Astrocyte (in vitro differentiated cells and primary cell): ENCODE measurements around the gene PDLIM1. TPM values are rescaled to one million over a fixed set of nuclear protein-coding genes. Genes with fewer than 3 reads are reported as not detected.

Experiments used
- DNase-seq: peaks from one replicate; pipeline ENCODE4 v3.0.0-alpha.2; 2010; ENCODE audit warnings: low read depth
- FAIRE-seq: peaks from 2 replicates; lab custom pipeline; 2011; peaks lifted over from hg19 to GRCh38; lab: Jason Lieb, UNC
- H2AFZ ChIP-seq: 2 replicates; pipeline ENCODE4 v1.6.0; 2012; ENCODE audit warnings: low read depth, low read length, inconsistent platforms
- H3K27ac ChIP-seq: 2 replicates; pipeline ENCODE4 v1.5.1; 2011; ENCODE audit warnings: low read depth, low read length, inconsistent platforms
- H3K27me3 ChIP-seq: 2 replicates; pipeline ENCODE4 v1.6.0; 2011; ENCODE audit warnings: low read length, inconsistent platforms; ENCODE audit not compliant: insufficient read depth
- H3K36me3 ChIP-seq: 2 replicates; pipeline ENCODE4 v1.5.1; 2011; ENCODE audit warnings: low read length, inconsistent platforms; ENCODE audit not compliant: insufficient read depth
- H3K4me1 ChIP-seq: 2 replicates; pipeline ENCODE4 v1.5.1; 2011; ENCODE audit warnings: low read length, inconsistent platforms; ENCODE audit not compliant: insufficient read depth
- H3K4me2 ChIP-seq: 2 replicates; pipeline ENCODE4 v1.6.0; 2012; ENCODE audit warnings: low read length, inconsistent platforms
- H3K4me3 ChIP-seq: 2 replicates; pipeline ENCODE4 v1.5.1; 2011; ENCODE audit warnings: low read depth, mild to moderate bottlenecking, low read length, inconsistent platforms; ENCODE audit not compliant: insufficient read depth
- H3K79me2 ChIP-seq: 2 replicates; pipeline ENCODE4 v1.6.0; 2012; ENCODE audit warnings: mild to moderate bottlenecking, low read length, inconsistent platforms; ENCODE audit not compliant: insufficient read depth
- H3K9ac ChIP-seq: 2 replicates; pipeline ENCODE4 v1.6.0; 2012; ENCODE audit warnings: mild to moderate bottlenecking, low read length, inconsistent platforms
- H3K9me3 ChIP-seq: 2 replicates; pipeline ENCODE4 v1.5.1; 2012; ENCODE audit warnings: low read depth, mild to moderate bottlenecking, low read length, inconsistent platforms; ENCODE audit not compliant: insufficient read depth
- H4K20me1 ChIP-seq: 2 replicates; pipeline ENCODE4 v1.6.0; 2012; ENCODE audit warnings: low read length, inconsistent platforms; ENCODE audit not compliant: insufficient read depth
- H3K27ac Mint-ChIP-seq: one replicate; pipeline ENCODE4 v1.8.0; 2021; ENCODE audit warnings: mild to moderate bottlenecking, mixed read lengths; ENCODE audit not compliant: unreplicated experiment
- H3K27me3 Mint-ChIP-seq: one replicate; pipeline ENCODE4 v1.8.0; 2021; ENCODE audit warnings: low read depth, mixed read lengths; ENCODE audit not compliant: unreplicated experiment
- H3K36me3 Mint-ChIP-seq: one replicate; pipeline ENCODE4 v1.8.0; 2021; ENCODE audit warnings: low read depth, mixed read lengths; ENCODE audit not compliant: unreplicated experiment
- H3K4me1 Mint-ChIP-seq: one replicate; pipeline ENCODE4 v1.8.0; 2021; ENCODE audit warnings: low read depth, mixed read lengths; ENCODE audit not compliant: unreplicated experiment
- H3K4me3 Mint-ChIP-seq: one replicate; pipeline ENCODE4 v1.8.0; 2021; ENCODE audit warnings: mild to moderate bottlenecking, moderate library complexity, mixed read lengths; ENCODE audit not compliant: unreplicated experiment
- H3K9me3 Mint-ChIP-seq: one replicate; pipeline ENCODE4 v1.8.0; 2021; ENCODE audit warnings: mild to moderate bottlenecking, mixed read lengths; ENCODE audit not compliant: unreplicated experiment
- CTCF ChIP-seq: IDR thresholded peaks from 2 replicates; pipeline ENCODE4 v1.5.1; 2011; ENCODE audit warnings: low read depth, mild to moderate bottlenecking, inconsistent platforms, low read length, moderate library complexity; ENCODE audit not compliant: insufficient read depth
- EZH2 ChIP-seq: IDR thresholded peaks from 2 replicates; pipeline ENCODE4 v1.6.1; 2012; ENCODE audit warnings: mild to moderate bottlenecking, low read length, inconsistent platforms; ENCODE audit not compliant: insufficient read depth
- total RNA-seq: library from RNA; stranded (reverse); gene quantifications from 2 replicates; pipeline ENCODE4 v1.2.1, GENCODE V29; 2021

PDLIM1 gene
- total RNA-seq, 1 donor from 2014 or later = 320 TPM

- H3K79me2 ChIP-seq = no peaks in the 10 kb centered on the region
- H3K27ac ChIP-seq = no peak overlapping the region
- H4K20me1 ChIP-seq = no peaks in the 10 kb centered on the region
- no peak overlapping the region for H3K4me3 Mint-ChIP-seq
- no peak overlapping the region for H2AFZ ChIP-seq
- no peak overlapping the region for H3K9ac ChIP-seq
- H3K4me2 ChIP-seq = no peak overlapping the region
- TF ChIP-seq EZH2 (no peak), CTCF (no peak)
- peaks cover 21% of the 10 kb centered on the region for H3K4me1 Mint-ChIP-seq
- H3K9me3 ChIP-seq = no peaks in the 10 kb centered on the region
- H3K4me3 ChIP-seq = no peak overlapping the region
- H3K9me3 Mint-ChIP-seq = no peaks in the 10 kb centered on the region
- peaks cover 2% of the 10 kb centered on the region for H3K36me3 Mint-ChIP-seq
- no peak overlapping the region for H3K27ac Mint-ChIP-seq
- no peak for DNase-seq
- H3K27me3 ChIP-seq = no peaks in the 10 kb centered on the region
- no peaks in the 10 kb centered on the region for H3K36me3 ChIP-seq
- FAIRE-seq = no peak
- H3K4me1 ChIP-seq = peaks cover 19% of the 10 kb centered on the region
- H3K27me3 Mint-ChIP-seq = peaks cover 2% of the 10 kb centered on the region
Measured at GRCh38 chr10:95331596-95332130, 40.9 kb upstream of the PDLIM1 start.

GRCh38 chr10:95330966-95331453 is 40.2 kb upstream of the PDLIM1 start:
- no peak overlapping the region for H3K4me2 ChIP-seq
- H3K4me3 ChIP-seq = no peak overlapping the region
- Mint-ChIP-seq H3K27ac (no peak overlapping the region), H3K4me3 (no peak overlapping the region), H3K27me3 (peaks cover 2% of the 10 kb centered on the region), H3K9me3 (no peaks in the 10 kb centered on the region), H3K4me1 (peaks cover 21% of the 10 kb centered on the region), H3K36me3 (peaks cover 2% of the 10 kb centered on the region)
- H3K4me1 ChIP-seq = peaks cover 19% of the 10 kb centered on the region
- H3K36me3 ChIP-seq = no peaks in the 10 kb centered on the region
- FAIRE-seq (no peak), DNase-seq (peak; percentile 24)
- TF ChIP-seq CTCF (no peak), EZH2 (no peak)
- no peaks in the 10 kb centered on the region for H3K27me3 ChIP-seq
- H3K27ac ChIP-seq = no peak overlapping the region
- no peak overlapping the region for H2AFZ ChIP-seq
- no peak overlapping the region for H3K9ac ChIP-seq
- H4K20me1 ChIP-seq = no peaks in the 10 kb centered on the region
- H3K79me2 ChIP-seq = no peaks in the 10 kb centered on the region
- H3K9me3 ChIP-seq = no peaks in the 10 kb centered on the region

- H3K27me3 ChIP-seq = no peaks in the 10 kb centered on the region
- H3K36me3 ChIP-seq = no peaks in the 10 kb centered on the region
- H3K4me3 Mint-ChIP-seq = no peak overlapping the region
- no peak overlapping the region for H3K27ac ChIP-seq
- no peaks in the 10 kb centered on the region for H4K20me1 ChIP-seq
- DNase-seq (no peak), FAIRE-seq (no peak)
- H3K27ac Mint-ChIP-seq = no peak overlapping the region
- H3K4me3 ChIP-seq = no peak overlapping the region
- no peak for TF ChIP-seq EZH2
- TF ChIP-seq CTCF = no peak
- H3K9me3 Mint-ChIP-seq = no peaks in the 10 kb centered on the region
- H3K27me3 Mint-ChIP-seq = no peaks in the 10 kb centered on the region
- peaks cover 9% of the 10 kb centered on the region for H3K4me1 ChIP-seq
- no peak overlapping the region for H3K9ac ChIP-seq
- H3K36me3 Mint-ChIP-seq = peaks cover 5% of the 10 kb centered on the region
- no peaks in the 10 kb centered on the region for H3K9me3 ChIP-seq
- peaks cover 16% of the 10 kb centered on the region for H3K4me1 Mint-ChIP-seq
- H2AFZ ChIP-seq = no peak overlapping the region
- H3K4me2 ChIP-seq = no peak overlapping the region
- H3K79me2 ChIP-seq = no peaks in the 10 kb centered on the region
Measured at GRCh38 chr10:95329296-95329695, 38.5 kb upstream of the PDLIM1 start.
